ENCODE data around the gene TIE1. TPM values are rescaled to one million over a fixed set of nuclear protein-coding genes. Genes with fewer than 3 reads are reported as not detected.

Gene TIE1
- total RNA-seq, 3 donors from 2014 or later = 8.0 to 18.6 (median 8.1) TPM

- TF ChIP-seq CTCF (IDR thresholded peaks at IDR 0.05) = no peak
- DNase-seq (peak in 1 of 3 donors; percentile 33), ATAC-seq (no peak)
- Histone ChIP-seq H3K4me1 (ENCODE audit: low read depth) (peaks cover 8% of the 10 kb centered on the region), H3K9me3 (no peaks in the 10 kb centered on the region), H3K4me3 (no peak overlapping the region), H3K36me3 (ENCODE audit: low read depth) (no peaks in the 10 kb centered on the region)
- intact Hi-C loops (cut with DNase I, micrococcal nuclease) = no loop called here
Observed at GRCh38 chr1:43275826-43276620, 24.8 kb upstream of the TIE1 start.

DNA sequence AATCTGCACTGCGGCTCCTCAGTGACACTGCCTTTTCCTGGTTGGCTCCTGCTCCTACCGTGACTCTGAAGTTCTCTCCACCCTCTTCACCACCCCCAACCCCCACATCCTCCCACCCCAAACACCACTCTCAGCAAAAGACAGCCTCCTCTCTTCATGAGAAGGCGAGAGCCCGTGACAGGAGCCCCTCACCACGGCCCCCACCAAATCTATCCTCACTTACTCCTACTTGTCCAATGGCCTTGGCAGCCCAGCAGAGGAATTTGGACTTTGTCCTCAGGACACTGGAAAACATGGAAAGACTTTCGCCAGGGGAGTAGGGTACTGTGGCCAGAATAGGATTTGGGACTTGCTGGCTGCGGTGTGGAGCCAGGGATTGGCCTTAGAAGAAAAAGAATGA is 24.1 kb upstream of the TIE1 start:
- H3K4me1 ChIP-seq (ENCODE audit: low read depth) = peaks cover 3% of the 10 kb centered on the region
- H3K4me3 ChIP-seq = no peak overlapping the region
- DNase-seq (peak in 1 of 3 donors; percentile 13), ATAC-seq (no peak)
- no peak for TF ChIP-seq CTCF (IDR thresholded peaks at IDR 0.05)
- H3K9me3 ChIP-seq = no peaks in the 10 kb centered on the region
- intact Hi-C loops (cut with DNase I, micrococcal nuclease) = no loop called here
- H3K36me3 ChIP-seq (ENCODE audit: low read depth) = no peaks in the 10 kb centered on the region

DNA sequence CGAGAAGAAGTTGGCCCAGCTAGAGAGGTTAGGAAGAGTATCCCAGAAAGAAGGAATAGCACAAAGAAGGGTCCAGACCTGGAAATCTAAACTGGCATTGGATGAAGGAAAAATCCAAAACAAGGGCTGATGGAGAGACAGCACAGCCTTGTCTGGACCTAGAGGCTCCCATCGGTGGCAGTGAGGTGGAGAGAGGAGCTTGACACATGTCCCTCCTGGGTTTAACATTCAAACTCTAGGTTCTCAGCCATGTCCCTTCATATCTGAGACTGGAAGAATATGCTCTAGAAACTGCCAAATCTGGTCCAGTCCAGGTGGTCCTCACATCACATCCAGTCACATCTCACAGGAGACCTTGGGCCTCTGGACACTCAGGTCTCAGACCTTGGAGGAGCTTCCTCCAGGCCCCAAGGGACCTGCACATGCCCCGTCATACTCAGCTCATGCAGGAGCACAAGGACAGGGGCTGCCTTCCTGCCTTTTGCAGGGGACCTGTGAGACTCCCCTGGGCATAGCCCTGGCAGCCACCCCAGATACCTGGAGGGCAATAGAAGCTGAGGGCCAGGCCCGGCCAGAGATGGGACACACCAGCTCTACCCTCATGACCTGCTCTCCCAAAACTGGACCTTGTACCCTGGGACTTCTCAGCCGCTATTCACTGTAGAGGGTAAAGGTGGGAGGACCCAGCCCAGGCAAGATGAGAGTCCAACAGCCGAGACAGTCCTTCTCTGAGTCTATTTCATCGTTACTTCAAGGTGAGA is 23.5 kb upstream of the TIE1 start:
- Histone ChIP-seq H3K9me3 (no peaks in the 10 kb centered on the region), H3K4me3 (no peak overlapping the region), H3K4me1 (ENCODE audit: low read depth) (peaks cover 2% of the 10 kb centered on the region), H3K36me3 (ENCODE audit: low read depth) (no peaks in the 10 kb centered on the region)
- intact Hi-C loops (cut with DNase I, micrococcal nuclease) = no loop called here
- ATAC-seq (peak; percentile 41), DNase-seq (no peak)
- no peak for TF ChIP-seq CTCF (IDR thresholded peaks at IDR 0.05)

- Histone ChIP-seq H3K4me1 (ENCODE audit: low read depth) (peaks cover 2% of the 10 kb centered on the region), H3K9me3 (no peaks in the 10 kb centered on the region), H3K36me3 (ENCODE audit: low read depth) (no peaks in the 10 kb centered on the region), H3K4me3 (no peak overlapping the region)
- DNase-seq (no peak), ATAC-seq (no peak)
- TF ChIP-seq CTCF (IDR thresholded peaks at IDR 0.05) = no peak
- intact Hi-C loops (cut with DNase I, micrococcal nuclease) = no loop called here
Observed at GRCh38 chr1:43279161-43279560, 21.6 kb upstream of the TIE1 start.

GRCh38 chr1:43279666-43280065 is 21.1 kb upstream of the TIE1 start:
- DNase-seq (peak in 1 of 3 donors; percentile 25), ATAC-seq (no peak)
- Histone ChIP-seq H3K9me3 (no peaks in the 10 kb centered on the region), H3K4me1 (ENCODE audit: low read depth) (no peaks in the 10 kb centered on the region), H3K36me3 (ENCODE audit: low read depth) (no peaks in the 10 kb centered on the region), H3K4me3 (no peak overlapping the region)
- TF ChIP-seq CTCF (IDR thresholded peaks at IDR 0.05) = no peak
- intact Hi-C loops (cut with DNase I, micrococcal nuclease) = no loop called here
